ENCODE measurements around the gene TNFSF9. TPM values are rescaled to one million over a fixed set of nuclear protein-coding genes. Genes with fewer than 3 reads are reported as not detected.

Gene TNFSF9, protein sequence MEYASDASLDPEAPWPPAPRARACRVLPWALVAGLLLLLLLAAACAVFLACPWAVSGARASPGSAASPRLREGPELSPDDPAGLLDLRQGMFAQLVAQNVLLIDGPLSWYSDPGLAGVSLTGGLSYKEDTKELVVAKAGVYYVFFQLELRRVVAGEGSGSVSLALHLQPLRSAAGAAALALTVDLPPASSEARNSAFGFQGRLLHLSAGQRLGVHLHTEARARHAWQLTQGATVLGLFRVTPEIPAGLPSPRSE
- total RNA-seq = 0.17 and 0.76 TPM in 2 replicates

GRCh38 chr19:6530386-6531162 lies at the start of gene TNFSF9:
Gene TNFSF9, plus strand, starts transcription at chr19:6531026. Its CDS starts 11 bp downstream, at chr19:6531037.

DNA sequence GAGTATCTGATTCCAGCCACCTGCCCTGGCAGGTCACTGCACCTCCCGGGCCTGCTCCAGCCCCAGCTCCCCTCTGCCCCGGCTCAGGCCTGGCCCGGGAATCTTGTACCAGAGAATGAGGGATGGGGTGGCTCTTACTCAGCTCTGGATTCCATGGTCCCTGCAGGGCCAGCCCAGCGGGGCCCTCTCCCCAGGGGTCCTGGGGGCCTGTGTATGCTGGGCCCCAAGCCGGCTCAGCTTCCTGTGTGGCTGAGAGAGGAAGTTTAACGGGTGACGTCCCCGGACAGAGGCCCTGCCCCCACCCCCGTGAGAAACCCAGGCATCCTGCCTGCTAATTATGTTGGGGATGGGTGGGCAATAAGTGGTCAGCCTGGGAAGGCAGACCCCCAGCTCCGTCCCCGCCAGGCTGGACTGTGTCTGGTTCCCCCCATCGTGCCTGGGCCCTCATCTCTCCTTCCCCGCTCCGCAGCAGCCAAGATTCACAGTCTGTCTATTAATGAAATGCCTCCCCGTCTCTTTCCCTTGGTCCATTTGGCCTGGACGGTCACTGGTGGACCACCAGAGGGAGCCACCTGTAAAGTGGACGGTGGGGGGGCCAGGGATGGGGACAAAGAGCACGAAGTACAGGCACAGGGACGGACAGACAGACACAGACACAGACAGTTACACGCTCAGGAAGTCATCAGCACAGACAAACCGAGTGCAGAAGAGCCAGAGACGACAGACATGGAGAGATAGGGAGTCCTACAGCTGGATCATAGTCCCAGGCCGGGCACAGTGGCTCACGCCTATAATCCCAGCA lies 49.1 kb upstream of the TNFSF9 start, which contains the start of gene DENND1C:
DENND1C (minus strand) TSS at position 247 of the 802 bp plus-strand sequence; CDS start at position 155, 92 bp downstream.

GRCh38 chr19:6501740-6502648 lies 28.8 kb upstream of the TNFSF9 start, which contains the start of gene TUBB4A:
Gene TUBB4A, minus strand, starts transcription at chr19:6502309. Its CDS starts 97 bp downstream, at chr19:6502212.

Other genes with a start within 250 kb of the TNFSF9 start
- gene ACER1, start 197.4 kb upstream of the TNFSF9 start, total RNA-seq = not detected in 2 replicates
- gene CLPP, start 169.5 kb upstream of the TNFSF9 start, total RNA-seq = 29.0 and 43.2 TPM in 2 replicates
- 27.1 and 53.9 TPM in 2 replicates for gene ALKBH7, start 158.2 kb upstream of the TNFSF9 start, total RNA-seq
- gene PSPN, start 155.1 kb upstream of the TNFSF9 start, total RNA-seq = 0.86 and 1.2 TPM in 2 replicates
- 40.5 and 54.6 TPM in 2 replicates for gene GTF2F1, start 137.9 kb upstream of the TNFSF9 start, total RNA-seq
- 72.6 and 93.3 TPM in 2 replicates for gene KHSRP, start 106.2 kb upstream of the TNFSF9 start, total RNA-seq
- not detected in 2 replicates for gene SLC25A41, start 97.3 kb upstream of the TNFSF9 start, total RNA-seq
- gene SLC25A23, start 71.2 kb upstream of the TNFSF9 start, total RNA-seq = 12.0 and 14.0 TPM in 2 replicates
- gene CRB3, start 66.8 kb upstream of the TNFSF9 start, total RNA-seq = not detected in 2 replicates
- gene DENND1C, start 49.2 kb upstream of the TNFSF9 start, total RNA-seq = not detected in 2 replicates
- gene TUBB4A, start 28.7 kb upstream of the TNFSF9 start, total RNA-seq = not detected in 2 replicates
- gene CD70, start 60.1 kb downstream of the TNFSF9 start, total RNA-seq = not detected in 2 replicates
- not detected in 2 replicates for gene TNFSF14, start 139.1 kb downstream of the TNFSF9 start, total RNA-seq
- gene C3, start 189.6 kb downstream of the TNFSF9 start, total RNA-seq = 0.33 TPM in 1 of 2 replicates, not detected in the other
- 38.6 and 51.6 TPM in 2 replicates for gene GPR108, start 206.6 kb downstream of the TNFSF9 start, total RNA-seq
- gene TRIP10, start 208.7 kb downstream of the TNFSF9 start, total RNA-seq = 19.1 and 23.0 TPM in 2 replicates
- gene SH2D3A, start 236.4 kb downstream of the TNFSF9 start, total RNA-seq = 2.2 and 3.0 TPM in 2 replicates
- under 0.01 TPM in 1 of 2 replicates, not detected in the other for gene VAV1, start 241.7 kb downstream of the TNFSF9 start, total RNA-seq

All from dermis lymphatic vessel endothelial cell (primary cell).